Muscle layer of duodenum (tissue), 2 donors: ENCODE data around the gene SLC36A3.

Source experiments
- H3K27ac ChIP-seq: one replicate; pipeline ENCODE4 v1.7.0; 2013; ENCODE audit warnings: mild to moderate bottlenecking, low read length
- H3K27me3 ChIP-seq: one replicate; pipeline ENCODE4 v1.7.0; 2013; ENCODE audit warnings: low read depth, mild to moderate bottlenecking, control low read depth, low read length
- H3K36me3 ChIP-seq, 2 donors: one replicate each; pipeline ENCODE4 v1.7.0; 2013; ENCODE audit warnings: low read length in 2 of 2, control low read depth in 1 of 2, mild to moderate bottlenecking in 1 of 2; ENCODE audit not compliant: insufficient read depth in 2 of 2, control insufficient read depth in 1 of 2
- H3K4me1 ChIP-seq, 2 donors: one replicate each; pipeline ENCODE4 v1.7.0; 2013; ENCODE audit warnings: low read length in 2 of 2, mild to moderate bottlenecking in 2 of 2, control low read depth in 1 of 2, moderate library complexity in 1 of 2; ENCODE audit not compliant: insufficient read depth in 2 of 2, control insufficient read depth in 1 of 2
- H3K4me3 ChIP-seq, 2 donors: one replicate each; pipeline ENCODE4 v1.7.0; 2013; ENCODE audit warnings: low read length in 2 of 2, low read depth in 1 of 2, mild to moderate bottlenecking in 1 of 2
- H3K9me3 ChIP-seq, 2 donors: one replicate each; pipeline ENCODE4 v1.7.0; 2013; ENCODE audit warnings: low read length in 2 of 2, control low read depth in 1 of 2, mild to moderate bottlenecking in 1 of 2; ENCODE audit not compliant: control insufficient read depth in 1 of 2
- donor health status: healthy.

The SLC36A3 gene

DNA sequence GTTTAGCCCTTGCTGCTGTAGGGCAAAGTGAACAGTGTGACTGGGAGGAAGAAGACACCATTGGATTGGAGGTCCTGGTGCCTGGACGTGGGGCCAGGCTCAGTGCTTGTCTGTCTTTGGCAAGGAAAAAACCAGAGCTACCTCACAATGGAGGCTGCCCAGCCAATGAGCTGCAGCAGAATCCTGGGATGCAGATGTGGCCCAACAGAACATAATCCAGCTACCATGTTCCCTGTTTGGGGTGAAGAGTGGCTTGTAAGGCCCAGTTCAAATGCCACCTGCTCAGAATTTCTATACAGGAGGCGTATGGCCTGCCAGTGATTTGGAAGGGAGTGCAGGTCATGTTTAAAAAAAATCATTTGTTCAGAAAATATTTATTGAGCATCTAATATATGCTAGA is at the start of gene SLC36A3:
SLC36A3 (minus strand) TSS at position 101 of the 400 bp plus-strand sequence. CDS start 412 bp downstream, outside the sequence.
- no peaks in the 10 kb centered on the region for H3K27me3 ChIP-seq
- no peaks in the 10 kb centered on the region for H3K36me3 ChIP-seq

DNA sequence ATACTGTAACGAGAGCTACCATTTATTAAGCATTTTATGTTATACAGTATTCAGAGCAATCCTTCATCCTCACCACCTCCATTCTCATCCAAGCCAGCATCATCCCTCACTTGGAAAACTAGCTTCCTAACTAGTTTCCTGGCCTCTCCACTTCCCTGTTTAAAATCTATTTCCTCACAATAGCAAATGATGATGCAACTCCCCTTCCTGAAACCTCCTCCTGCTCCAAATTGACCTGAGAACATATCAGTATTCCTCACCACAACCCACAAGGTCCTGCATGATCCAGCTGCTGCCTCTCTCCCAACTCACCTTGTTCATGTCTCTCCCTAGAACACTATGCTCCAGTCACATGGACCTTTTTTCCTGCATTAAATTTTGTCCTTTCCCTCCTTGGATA is 48.1 kb upstream of the SLC36A3 start:
- Histone ChIP-seq H3K9me3 (no peaks in the 10 kb centered on the region), H3K4me1 (no peaks in the 10 kb centered on the region), H3K27me3 (no peaks in the 10 kb centered on the region), H3K36me3 (no peaks in the 10 kb centered on the region), H3K27ac (no peak overlapping the region), H3K4me3 (no peak overlapping the region)

More for the DNA sequence above, at the start of gene SLC36A3:
- Histone ChIP-seq H3K27ac (no peak within 1 kb of the TSS), H3K4me1 (no peaks in the 10 kb centered on the region), H3K4me3 (no peak within 1 kb of the TSS), H3K9me3 (no peaks in the 10 kb centered on the region)

DNA sequence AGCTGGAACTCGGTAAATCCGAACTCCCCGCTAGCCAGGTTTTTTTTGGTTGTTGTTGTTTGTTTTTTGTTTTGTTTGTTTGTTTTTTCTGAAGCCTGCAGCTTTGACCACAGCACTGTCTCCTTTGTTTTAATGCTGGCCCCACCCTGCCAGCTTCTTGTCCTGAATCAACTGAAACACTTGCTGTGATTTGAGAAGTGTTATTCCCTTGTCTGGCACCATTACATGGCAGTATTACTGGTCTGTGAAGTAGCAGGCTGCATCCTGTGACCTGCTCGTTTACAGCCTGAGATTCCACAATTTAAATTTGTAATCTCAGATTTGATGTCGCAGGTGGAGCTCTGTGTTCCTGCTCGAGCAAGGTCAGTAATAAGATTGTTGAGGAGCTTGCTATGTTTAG is 45.2 kb upstream of the SLC36A3 start:
- Histone ChIP-seq H3K9me3 (no peaks in the 10 kb centered on the region), H3K4me1 (no peaks in the 10 kb centered on the region), H3K36me3 (no peaks in the 10 kb centered on the region), H3K4me3 (no peak overlapping the region), H3K27ac (no peak overlapping the region), H3K27me3 (no peaks in the 10 kb centered on the region)

DNA sequence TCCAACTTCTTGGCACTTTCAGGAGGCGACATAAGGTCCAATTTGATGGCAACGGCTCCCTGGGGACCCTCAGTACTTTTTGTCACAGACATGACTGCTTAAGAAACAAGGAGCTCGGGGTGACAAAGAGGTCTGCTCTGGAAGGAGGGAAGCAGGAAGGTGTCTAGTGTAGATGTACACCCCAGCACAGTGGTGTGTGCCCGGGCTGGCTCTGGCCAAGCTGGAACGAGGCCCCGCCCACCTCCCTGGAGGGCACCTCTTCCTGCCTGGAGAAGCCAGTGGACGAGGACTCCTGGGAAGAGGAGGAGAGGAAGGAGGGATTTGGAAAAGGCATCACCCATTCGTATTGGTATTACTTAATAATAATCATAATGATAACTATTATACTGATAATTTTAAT is 43.8 kb upstream of the SLC36A3 start, which contains the start of gene SLC36A2:
SLC36A2 (minus strand) TSS at position 191 of the 400 bp plus-strand sequence; CDS start at position 92, 99 bp downstream.
- H3K4me1 ChIP-seq = no peaks in the 10 kb centered on the region
- H3K36me3 ChIP-seq = no peaks in the 10 kb centered on the region
- H3K4me3 ChIP-seq = no peak within 1 kb of the TSS
- H3K27me3 ChIP-seq = no peaks in the 10 kb centered on the region
- H3K9me3 ChIP-seq = no peaks in the 10 kb centered on the region
- H3K27ac ChIP-seq = no peak within 1 kb of the TSS

DNA sequence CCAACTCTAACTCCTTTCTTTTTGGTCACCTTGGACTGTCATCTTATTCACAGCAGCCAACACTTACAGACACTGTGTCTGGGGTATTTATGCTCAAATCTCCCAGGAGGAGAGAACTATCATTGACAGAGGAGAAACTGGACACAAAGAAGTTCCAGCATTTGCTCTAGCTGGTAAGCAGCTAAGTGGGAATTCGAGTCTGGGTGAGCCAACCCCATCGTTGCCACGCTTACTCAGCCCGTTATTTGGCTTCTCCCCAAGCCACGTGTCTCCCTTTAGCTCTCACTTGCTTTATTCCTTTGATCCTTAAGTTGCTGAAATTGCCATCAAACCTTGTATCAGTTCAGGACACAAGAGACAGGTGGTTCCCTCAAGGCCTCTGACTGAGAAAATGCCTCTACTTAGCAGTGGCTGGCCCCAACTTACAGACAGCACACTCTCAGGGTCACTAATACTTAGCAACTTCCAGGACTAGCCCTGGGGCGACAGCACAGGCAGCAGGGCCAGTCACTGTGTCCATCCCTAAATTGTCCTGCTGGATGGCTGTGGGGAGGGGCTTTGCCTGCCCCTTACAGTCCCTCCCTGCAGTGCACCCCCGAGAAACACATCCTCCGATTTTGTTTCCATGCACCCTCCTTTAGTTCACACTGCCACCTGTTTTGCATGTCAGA is 42.4 kb upstream of the SLC36A3 start:
- Histone ChIP-seq H3K27me3 (no peaks in the 10 kb centered on the region), H3K4me3 (no peak overlapping the region), H3K4me1 (no peaks in the 10 kb centered on the region), H3K27ac (no peak overlapping the region), H3K36me3 (no peaks in the 10 kb centered on the region), H3K9me3 (no peaks in the 10 kb centered on the region)

DNA sequence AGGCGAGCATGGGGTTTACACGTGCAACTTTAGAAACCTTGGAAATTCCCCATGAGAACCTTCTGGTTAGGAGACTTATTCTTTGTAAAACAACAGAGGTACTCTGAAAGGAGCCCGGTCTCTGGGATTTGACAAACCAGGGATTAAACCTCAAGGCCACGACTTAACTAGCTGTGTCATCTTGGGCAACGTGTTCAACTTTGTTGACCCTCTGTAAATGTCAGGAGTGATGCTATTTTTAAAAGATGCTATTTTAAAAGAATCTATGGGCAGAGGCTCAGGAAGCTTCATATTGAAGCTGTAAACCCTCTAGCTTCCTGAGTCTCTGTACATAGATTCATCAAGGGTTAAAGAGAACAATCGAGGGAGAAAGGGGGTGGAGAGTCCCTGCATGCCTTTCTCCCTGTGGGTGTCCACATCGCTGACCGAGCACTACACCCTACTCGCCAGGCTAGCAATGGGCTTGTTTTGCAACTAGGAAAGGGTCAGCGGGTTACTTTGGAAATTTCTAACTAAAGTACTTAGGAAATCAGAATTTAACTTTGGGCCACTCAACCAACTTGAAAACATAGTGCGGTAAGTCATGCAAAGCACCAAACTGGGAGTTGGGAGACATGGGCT is 41.7 kb upstream of the SLC36A3 start:
- Histone ChIP-seq H3K27ac (no peak overlapping the region), H3K9me3 (no peaks in the 10 kb centered on the region), H3K4me1 (no peaks in the 10 kb centered on the region), H3K27me3 (no peaks in the 10 kb centered on the region), H3K4me3 (no peak overlapping the region), H3K36me3 (no peaks in the 10 kb centered on the region)

DNA sequence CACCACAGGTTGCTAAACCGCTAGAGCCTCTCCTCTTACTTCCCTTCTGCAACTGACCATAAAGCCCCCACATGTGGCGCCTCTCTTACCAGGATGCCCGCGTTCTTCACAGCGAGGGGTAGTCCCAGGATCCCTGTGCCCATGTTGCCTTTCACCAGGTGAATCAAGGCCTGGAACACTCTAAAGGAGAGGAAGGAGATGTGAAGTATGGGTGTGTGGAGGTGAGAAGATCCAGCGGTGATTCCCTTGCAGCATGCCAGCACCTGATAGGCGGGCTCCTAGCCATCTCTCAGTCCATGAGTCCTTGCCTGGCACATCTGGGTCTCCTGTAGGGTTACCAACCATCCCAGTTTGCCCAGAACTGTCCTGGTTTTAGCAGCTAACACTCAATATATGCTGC is 40.5 kb upstream of the SLC36A3 start:
- H3K36me3 ChIP-seq = no peaks in the 10 kb centered on the region
- H3K9me3 ChIP-seq = no peaks in the 10 kb centered on the region
- no peaks in the 10 kb centered on the region for H3K4me1 ChIP-seq
- no peak overlapping the region for H3K4me3 ChIP-seq
- H3K27me3 ChIP-seq = no peaks in the 10 kb centered on the region
- no peak overlapping the region for H3K27ac ChIP-seq

DNA sequence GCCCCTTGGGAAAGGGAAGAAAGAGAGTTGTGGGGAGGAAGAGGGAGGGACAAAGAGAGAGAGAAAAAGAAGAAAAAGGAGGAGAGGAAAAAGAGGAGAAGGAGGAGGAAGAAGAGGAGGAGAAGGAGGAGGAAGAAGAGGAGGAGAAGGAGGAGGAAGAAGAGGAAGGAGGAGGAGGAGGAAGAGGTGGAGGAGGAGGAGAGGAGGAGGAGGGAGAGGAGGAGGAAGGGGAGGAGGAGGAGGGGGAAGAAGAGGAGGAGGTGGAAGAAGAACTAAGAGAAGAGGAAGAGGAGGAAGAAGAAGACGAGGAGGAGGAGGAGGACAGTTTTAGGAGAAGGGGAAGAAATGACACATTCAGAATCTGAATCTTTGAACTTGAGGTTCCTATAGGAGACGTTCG is 36.4 kb upstream of the SLC36A3 start:
- H3K36me3 ChIP-seq = no peaks in the 10 kb centered on the region
- H3K9me3 ChIP-seq = no peaks in the 10 kb centered on the region
- H3K27me3 ChIP-seq = no peaks in the 10 kb centered on the region
- no peaks in the 10 kb centered on the region for H3K4me1 ChIP-seq
- H3K4me3 ChIP-seq = no peak overlapping the region
- H3K27ac ChIP-seq = no peak overlapping the region

DNA sequence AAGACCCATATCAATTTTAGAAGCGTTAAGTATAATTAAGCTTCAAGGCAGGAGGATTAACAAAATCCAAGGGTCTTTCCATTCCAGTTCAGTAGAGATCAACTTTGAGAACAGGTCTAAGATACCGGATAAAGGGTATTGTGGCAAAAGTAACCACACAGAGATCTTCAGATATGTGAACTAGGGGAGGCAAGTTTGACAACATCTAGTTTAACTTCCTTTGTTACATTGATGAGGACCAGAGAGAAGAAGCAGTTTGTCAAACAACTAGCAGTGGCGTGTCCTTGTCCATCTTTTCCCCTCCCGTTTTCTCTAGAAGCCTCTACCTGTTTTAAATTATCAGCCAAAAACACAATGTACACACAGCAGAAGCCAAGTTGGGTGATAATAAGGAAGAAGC is 35.2 kb upstream of the SLC36A3 start:
- H3K36me3 ChIP-seq = no peaks in the 10 kb centered on the region
- H3K27ac ChIP-seq = no peak overlapping the region
- no peaks in the 10 kb centered on the region for H3K27me3 ChIP-seq
- H3K4me1 ChIP-seq = no peaks in the 10 kb centered on the region
- no peak overlapping the region for H3K4me3 ChIP-seq
- no peaks in the 10 kb centered on the region for H3K9me3 ChIP-seq

DNA sequence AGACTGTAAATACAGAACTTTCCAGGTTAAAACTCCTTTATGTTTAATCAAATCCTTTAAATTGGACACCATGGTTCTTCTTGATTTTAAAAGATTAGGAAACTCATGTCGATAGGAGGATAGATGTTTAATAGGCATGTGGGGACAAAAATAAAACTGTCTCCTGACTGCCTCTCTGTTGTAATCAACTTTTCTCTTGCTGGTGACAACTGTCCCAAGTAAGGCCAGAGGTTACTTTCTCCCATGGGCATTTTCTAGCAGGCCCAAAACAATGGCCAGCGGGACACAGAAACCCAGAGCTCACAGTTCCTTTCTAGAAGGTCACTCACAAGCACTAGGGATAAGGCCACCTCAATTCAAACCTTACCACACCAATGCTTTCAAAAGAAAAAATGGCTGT is 29.3 kb upstream of the SLC36A3 start:
- no peaks in the 10 kb centered on the region for H3K36me3 ChIP-seq
- H3K9me3 ChIP-seq = no peaks in the 10 kb centered on the region
- H3K4me1 ChIP-seq = no peaks in the 10 kb centered on the region
- no peak overlapping the region for H3K4me3 ChIP-seq
- H3K27ac ChIP-seq = no peak overlapping the region
- H3K27me3 ChIP-seq = no peaks in the 10 kb centered on the region

DNA sequence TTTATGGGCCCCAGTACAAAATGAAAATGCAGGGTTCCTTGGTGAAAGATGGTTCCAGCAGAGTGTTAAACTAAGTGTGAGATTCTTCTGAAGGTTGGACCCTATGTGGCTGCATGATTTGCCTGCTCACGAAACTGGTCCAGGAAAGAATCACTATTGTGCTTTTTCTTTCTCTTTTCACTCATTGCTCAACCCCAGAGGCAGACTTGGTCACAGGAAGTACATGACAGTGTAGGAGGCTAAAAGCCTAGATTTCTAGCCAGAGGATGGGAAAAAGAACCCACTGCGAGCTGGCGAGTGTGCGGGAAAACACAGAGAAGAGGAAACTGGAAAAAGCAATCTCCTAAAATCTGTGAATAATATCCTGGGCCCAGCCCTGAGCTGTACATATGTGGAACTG is 25.2 kb upstream of the SLC36A3 start:
- H3K27me3 ChIP-seq = no peaks in the 10 kb centered on the region
- no peaks in the 10 kb centered on the region for H3K36me3 ChIP-seq
- no peak overlapping the region for H3K4me3 ChIP-seq
- H3K27ac ChIP-seq = no peak overlapping the region
- H3K4me1 ChIP-seq = no peaks in the 10 kb centered on the region
- H3K9me3 ChIP-seq = no peaks in the 10 kb centered on the region

DNA sequence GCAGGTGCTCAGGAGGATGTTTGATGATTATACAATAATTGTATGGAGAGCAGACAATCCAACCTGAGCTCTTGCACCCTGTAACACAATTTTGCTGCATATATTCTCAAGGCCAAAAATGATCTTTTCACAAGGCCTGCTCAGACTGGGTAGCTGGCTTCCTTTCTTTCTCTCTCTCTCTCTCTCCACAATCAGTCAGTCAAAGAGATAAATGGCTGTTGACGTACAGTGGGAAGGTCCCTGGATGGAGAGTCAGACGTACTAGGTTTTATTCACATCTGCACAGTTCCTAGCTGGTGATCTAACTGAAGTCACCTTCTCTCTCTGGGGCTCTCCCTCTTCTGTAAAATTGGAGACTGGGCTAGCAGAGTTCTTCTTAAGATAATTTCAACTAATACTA is 24.0 kb upstream of the SLC36A3 start:
- no peaks in the 10 kb centered on the region for H3K36me3 ChIP-seq
- no peaks in the 10 kb centered on the region for H3K9me3 ChIP-seq
- H3K4me3 ChIP-seq = no peak overlapping the region
- no peaks in the 10 kb centered on the region for H3K4me1 ChIP-seq
- no peaks in the 10 kb centered on the region for H3K27me3 ChIP-seq
- H3K27ac ChIP-seq = no peak overlapping the region
